EL (cell line): ENCODE measurements around the gene ANKRD44.
A peak's percentile ranks its signal among the peaks of the same experiment; 100 is the strongest.

Experiments used
- DNase-seq: peaks from one replicate; pipeline ENCODE4 v3.0.0-alpha.2; 2016

Gene ANKRD44

DNA sequence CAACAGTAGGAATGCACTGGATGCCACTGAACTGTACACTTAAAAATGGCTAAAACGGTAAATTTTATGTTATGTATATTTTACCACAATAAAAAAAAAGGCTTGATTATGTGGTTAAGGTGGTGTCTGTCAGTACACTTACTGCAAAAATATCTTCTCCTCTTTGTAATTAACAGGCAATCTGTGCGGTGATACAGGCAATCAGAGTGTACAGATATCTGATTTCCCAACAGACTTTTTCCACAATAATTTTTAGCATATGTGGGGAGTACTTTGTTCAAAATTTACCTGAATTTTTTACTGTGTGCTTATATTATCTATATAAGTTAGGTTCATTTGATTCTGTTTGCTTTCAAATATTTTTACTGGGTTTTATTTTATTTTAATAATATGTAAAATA lies 209.1 kb downstream of the ANKRD44 start:
- DNase-seq: no peak

DNA sequence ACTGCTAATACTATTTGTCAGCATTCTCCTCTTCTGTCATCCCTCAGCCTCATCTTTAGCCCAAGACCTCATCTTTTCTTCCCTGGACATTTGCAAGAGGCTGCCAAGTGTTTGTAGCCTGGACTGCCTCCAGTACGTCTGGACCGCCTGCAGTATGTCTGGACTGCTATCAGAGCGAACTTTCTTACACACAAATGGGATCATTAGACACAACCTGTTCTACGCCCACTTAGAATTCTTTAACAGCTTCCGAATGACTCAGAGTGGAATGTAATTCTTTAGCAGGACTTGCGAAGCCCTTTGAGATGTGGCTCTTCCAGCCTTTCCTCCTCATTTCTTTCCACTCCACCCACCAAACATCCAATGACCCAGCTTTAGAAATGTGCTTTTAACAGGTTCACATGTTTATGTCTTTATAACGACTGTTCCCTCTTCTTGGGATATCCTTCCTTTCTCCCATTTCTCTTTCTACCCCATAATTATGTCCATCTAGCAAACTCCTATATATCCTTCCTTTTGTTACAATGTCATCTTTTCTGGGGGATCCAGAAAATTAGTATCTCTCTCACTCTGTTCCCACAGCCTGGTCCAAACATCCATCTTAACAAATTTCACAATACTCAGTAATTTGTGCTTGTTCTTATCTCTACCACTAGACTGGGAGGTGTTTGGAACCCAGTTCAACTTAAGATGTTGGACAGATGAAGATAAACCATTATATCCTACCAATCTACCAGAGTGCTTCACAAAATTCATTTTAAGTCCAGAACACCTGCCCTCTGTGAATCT lies 212.8 kb downstream of the ANKRD44 start:
- peak; percentile 80 for DNase-seq

DNA sequence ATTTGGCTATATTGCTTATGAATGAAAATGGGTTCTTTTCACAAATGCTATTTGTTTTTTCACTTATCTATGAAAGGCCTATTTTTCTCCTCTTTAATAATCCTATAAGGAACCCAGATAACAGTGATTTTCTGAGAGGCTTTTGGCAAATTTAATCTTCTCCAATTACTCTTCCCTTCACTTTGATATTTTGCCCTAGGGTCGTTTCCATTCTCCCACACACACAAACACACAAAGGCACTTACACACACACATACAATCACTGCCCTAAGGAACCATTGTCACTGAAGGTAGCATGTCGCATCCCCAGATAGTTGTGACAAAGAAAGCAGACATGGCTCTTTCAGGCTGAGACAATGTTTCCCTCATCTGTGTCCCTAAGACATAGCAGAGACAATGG lies 213.9 kb downstream of the ANKRD44 start:
- no peak for DNase-seq

DNA sequence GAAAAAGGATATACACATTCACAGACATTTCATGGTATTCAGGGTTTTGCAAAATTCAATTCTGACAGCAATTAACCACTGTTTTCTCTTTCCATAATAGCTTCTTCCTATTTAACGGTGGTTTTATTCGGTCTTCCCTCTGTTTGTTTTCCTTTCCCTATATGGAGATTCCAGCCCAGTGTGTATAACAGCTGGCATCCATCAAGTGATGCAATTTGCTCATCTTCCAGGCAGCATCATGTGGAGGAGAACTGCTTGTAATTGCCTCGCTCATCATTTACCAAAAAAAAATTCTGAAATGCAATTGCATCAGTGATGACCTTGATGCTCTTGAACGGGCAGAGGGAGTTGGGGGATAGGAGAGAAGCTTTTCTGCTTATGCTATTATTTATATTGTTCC lies 218.1 kb downstream of the ANKRD44 start:
- peak; percentile 66 for DNase-seq

DNA sequence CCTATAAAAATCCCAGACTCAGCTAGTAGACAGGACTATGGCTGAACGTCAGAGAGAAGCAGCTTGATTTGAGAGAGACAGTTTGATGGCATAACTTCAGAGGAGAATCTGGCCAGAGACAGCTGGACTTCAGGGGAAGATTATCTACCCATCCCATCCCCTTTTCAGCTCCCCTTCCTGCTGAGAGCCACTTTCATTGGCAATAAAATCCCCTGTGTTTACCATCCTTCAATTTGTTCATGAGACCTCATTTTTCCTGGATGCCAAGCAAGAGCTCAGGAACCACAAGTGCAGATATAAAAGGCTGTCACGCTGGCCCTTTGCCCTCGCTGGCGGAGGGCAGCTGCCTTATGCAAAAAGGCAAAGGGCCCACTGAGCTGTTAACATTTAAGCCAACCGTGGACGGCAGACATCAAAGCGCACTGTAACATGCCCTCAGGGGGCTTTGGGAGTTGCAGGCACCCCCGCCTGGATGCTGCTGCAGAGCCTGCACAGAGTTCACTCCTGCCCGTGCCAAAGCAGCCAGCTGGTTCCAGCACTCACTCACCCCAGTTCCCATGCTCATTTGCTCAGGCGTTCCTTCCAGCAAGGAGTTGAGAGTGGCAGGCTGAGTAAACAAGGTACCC lies 219.7 kb downstream of the ANKRD44 start:
- DNase-seq: no peak

DNA sequence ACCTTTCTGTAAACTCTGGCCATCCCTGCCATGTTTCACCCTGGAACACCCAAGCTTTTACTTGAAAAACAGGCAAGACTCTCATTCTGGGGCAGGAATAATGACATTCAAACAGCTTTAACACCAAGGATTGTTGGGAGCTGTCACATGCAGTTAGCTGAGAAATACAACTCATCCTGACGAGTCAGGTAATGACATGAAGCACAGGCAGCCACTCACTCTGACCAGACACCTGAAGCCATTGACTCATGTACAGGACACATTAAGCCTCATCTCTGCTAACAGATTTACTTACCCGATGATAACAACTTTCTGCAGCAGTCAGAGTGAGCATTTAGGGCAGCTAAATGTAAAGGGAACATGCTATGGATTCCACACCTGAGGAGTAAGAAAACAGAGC lies 220.9 kb downstream of the ANKRD44 start:
- no peak for DNase-seq

DNA sequence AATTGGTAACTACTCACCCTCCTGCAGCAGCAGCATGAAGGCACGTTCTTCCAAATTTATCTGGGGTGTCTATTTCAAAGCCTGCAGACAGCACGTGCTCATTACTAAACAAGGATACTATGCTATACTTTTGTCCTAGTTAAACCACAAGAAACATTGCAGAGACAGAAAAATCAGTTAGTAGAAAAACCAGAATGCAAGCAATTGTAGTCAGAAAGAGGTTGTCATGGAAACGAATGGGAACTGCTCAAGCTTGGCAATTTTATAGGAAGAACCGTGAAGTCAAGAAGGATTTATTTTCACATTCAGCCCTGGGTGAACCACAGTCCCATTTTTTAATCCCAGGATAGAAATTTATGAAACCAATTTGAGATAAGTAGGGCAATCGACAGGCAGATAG lies 221.9 kb downstream of the ANKRD44 start:
- DNase-seq: no peak

DNA sequence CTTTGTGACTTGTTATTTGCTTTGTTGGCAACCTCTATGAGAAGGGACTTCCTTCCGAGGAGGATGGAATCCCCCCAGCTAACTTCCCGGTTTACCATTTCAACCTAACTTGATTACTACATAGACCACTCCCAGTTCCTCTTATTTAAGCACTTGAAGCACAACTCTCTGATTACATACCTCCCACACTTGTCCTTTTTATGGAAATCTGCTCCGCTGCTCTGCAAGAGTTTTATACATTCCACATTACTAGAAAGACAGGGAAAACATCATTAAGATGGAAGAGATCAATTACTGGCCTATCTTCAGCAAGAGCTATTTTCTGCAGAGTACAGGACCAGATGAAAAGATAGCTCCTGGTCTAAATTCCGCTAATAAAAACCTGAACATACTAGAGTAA lies 224.1 kb downstream of the ANKRD44 start:
- no peak for DNase-seq

DNA sequence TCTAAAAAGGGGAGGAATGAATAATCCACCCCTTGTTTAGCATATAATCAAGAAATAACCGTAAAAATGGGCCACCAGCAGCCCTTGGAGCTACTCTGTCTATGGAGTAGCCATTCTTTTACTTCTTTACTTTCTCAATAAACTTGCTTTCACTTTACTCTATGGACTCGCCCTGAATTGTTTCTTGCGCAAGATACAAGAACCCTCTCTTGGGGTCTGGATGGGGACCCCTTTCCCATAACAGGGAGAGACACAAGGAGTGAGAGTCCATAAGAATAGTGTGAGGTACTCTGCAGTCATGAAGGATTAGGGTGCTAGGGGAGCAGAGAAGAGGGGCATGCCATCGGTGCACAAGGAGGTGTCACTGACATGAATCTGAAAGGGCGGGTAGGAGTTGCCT lies 224.9 kb downstream of the ANKRD44 start:
- no peak for DNase-seq

DNA sequence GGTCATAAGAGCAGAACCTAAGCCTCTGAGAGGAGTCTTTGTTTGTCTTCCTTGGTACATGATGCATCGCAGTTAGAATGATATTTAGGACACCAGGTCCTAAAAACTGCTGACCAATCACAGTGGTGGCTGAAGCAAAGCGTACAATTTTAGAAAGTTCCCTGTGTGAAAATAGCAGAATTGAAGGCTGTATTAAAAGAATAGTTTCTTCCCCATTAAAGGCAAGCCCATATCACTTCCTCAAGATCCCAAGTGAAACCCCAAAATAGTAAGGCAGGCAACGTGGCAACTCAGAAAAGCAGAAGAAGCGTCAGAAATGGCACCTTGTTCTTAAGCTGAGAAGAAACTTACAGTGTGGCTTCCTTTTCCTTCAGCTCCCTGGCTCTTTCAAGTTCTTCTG lies 229.3 kb downstream of the ANKRD44 start:
- DNase-seq: no peak

DNA sequence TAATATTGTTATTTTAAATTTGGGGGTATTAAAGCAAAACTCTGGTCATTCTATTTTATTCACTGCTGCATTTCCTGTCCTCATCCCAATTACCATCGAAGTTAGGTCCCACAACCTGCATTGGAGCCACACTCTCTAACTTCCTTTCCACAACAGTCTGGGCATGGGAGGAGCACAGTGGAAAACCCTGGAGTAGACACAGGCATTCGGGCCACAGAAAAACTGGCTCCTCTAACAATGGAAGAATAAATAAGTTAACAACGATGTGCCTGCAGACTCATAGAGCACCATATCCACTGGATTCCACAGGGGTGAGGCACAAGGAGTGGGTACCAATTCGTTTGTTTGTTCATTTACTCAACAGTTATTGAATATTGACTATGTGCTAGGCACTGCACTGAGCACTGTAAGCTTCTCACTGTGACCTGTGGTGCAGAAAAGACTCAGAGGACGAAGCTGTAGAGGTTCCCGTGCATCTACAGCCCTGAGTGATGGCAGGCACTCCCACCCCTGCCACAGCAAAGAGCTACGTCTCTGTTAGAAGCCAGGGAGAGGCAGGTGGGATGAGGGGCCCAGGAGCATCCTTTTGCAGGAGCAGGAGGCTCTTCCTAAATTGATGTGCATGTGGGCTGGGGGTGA lies 229.9 kb downstream of the ANKRD44 start:
- no peak for DNase-seq

DNA sequence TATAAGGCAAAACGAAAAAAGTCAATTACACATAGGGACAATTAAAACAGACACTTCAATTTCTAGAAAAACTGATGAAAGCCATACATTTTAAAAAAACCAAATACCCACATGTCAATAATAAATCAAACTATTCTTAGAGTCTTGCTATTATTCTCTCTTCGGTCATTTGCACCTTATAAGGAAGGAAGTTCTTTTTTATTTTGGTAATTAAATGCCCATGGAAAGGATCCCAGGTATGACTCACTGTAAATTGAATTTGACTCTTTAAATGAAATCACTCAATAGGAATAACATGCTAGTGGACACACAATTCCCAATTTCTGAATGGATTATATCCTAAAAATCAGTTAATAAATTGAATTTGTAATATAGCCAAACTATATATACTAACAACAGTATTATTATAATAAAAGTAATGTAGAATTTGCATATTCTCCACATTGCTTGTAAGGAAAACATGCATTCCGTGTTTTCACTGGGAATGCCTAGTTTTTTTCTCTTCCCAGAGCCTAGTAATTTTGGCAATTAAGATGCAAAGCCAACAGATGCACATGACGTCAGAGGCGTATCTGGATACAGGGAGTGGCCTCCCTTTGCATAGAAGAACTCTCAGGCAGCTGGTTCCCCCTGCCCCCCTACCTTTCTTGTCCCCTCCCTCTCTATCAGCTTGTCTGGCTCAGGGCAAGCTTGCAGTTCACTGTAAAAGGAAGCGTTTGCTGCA lies 230.6 kb downstream of the ANKRD44 start:
- DNase-seq: peak; percentile 35

DNA sequence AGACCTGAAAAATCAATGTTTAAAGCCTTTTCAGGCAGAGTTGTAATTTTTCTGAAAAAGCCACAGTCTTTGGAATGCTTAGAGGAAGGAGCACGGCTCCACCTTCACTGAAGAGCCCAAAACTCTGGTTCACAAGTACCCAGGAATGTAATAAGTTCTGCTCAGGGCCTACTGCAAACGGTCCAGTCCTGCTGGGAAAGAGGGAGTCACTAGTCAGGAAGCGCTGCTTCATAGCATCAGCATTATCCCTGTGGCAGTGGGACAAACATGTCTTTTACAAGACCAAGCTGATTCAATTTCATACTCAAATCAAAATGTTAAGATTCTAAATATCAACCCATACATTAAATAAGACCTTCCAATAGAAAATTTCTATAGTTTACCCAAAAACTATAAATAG lies 231.2 kb downstream of the ANKRD44 start:
- peak; percentile 20 for DNase-seq

DNA sequence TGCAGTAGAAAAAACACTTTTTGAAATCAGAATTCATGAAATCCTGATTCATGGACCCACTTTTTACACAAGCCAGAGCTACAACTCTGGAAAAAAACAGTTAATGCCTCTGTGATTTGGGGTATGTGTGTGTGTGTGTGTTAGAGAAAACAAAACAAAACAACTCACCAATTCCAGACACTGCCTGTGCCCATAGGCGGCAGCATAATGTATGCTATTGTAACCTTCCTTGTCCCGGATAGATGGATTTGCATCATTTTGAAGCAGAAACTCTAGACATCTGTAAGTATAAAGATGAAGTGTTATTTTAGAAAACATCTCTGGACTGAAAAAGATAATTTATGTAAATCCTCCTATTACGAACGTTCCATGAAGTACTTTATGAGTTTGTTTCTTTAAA lies 232.0 kb downstream of the ANKRD44 start:
- DNase-seq: no peak

DNA sequence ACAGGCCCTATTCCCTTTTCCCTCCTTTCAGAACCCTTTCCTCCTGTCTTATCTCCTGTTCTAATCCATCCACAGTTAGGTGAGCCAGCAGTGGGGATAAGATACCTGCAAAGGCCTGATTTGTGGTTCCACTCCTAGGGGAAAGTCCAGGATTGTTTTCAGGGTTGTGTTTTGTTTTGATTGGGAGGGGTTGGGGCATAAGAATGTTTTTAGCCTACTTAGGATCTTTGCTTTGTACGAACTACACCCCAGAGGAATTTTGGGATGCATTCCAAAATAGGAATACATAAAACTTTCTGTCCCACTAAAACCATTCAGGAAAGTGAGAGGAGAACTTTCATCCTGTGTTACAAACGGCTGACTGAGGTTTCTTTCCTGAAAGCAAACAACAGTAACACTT lies 233.2 kb downstream of the ANKRD44 start:
- DNase-seq: no peak

DNA sequence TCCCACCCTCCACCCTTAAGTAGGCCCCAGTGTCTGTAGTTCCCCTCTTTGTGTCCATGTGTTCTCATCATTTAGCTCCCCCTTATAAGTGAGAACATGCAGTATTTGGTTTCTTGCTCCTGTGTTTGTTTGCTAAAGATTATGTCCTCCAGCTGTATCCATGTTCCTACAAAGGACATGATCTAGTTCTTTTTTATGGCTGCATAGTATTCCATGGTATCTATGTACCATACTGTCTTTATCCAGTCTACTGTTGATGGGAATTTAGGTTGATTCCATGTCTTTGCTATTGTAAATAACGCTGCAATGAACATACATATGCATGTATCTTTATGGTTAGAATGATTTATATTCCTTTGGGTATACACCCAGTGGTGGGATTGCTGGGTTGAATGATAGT lies 233.9 kb downstream of the ANKRD44 start:
- no peak for DNase-seq

DNA sequence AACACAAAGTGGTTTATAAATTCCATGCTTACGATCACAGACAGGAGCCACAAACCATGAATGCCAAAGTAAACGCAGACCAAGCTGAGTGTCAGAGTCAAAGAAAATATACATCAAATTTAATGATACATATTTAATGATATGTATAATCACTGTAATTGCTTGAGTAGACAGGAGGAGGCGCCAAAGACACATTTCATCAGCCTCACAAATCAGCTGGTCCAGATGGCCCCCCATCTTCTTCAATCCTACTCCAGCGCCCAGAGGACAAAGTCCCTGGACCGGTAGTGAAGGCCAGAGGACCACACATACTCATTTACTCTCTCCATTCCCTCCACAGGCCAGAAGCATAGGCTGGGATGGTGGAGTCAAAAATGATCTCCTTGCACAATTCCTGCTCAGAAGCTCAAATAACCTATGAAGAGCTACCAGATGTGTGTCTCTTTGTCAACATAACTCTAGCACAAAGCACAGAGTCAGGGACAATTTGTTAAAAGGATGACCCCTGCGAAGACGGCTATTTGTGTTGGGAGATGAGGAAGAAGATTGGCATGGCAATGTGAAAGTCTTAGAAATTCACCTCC lies 234.7 kb downstream of the ANKRD44 start:
- DNase-seq: peak; percentile 30

DNA sequence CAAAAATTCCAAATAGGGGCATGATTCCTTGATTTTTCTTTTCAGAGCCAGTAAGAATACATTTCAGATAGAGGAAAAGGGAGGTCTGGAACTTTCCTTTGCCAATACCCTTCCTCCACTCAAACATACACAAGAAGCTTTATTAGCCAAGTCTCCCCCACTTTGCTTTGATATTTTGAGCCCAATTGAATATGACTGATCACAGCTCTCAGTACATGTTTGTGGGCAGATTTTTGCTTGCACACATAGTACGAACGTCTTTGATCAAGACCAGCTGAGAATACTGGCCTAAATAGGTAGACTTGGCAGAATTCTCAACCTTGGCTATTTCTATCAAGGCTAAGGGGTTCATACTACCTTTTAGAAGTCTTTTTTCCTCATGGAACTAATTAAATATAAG lies 235.3 kb downstream of the ANKRD44 start:
- no peak for DNase-seq

DNA sequence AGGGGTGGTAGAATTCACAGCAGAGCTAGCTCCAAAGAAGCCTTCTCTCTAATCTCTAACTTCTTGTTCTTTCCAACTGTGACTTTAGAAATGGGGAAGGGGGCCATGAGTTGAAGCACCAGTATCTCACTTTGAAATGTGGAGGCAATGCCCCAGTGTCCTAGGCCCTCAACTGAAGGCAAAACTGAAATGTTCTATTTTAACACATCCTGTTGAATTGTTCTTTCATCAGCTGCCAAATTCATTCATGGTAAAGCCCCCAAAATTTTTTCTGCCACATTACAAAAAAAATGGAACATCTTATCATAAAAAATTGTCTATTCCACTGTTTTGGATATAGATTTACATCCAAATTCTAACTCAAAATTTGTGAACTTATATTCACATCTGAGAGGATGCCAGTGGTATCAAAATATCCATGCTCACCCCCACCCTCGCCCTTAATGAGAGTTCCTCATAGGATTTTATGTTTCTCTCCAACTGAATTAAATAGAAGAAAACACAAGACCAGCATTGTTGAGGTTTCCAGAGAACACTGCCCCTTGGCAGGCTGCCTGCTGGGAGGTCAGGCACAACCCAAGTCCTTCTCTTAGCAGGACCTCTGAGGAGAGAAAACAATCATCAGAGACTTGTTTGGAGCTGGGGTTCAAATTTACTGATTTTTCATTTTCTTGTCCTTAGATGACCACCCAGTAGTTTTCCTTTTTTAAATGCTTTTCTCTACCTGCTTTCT lies 236.7 kb downstream of the ANKRD44 start:
- no peak for DNase-seq

DNA sequence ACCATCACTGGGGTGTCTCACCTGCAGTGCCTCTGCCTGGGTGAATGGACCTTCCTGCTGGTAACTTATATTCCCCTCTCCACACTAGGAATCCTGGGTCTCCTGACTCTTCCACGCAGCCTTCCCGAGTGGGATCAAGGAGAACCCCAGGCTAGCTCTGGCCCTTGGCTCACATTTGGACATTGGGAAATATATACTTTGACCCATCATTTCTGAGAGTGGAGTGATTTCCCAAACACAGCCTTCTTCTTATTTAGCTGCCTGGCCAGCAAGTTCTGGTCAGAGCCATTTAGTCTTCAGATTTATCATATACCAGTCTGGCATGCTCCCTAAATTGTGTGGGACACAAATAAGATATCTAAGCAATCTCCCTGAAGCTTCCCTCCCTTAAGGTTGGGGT lies 237.3 kb downstream of the ANKRD44 start:
- no peak for DNase-seq

DNA sequence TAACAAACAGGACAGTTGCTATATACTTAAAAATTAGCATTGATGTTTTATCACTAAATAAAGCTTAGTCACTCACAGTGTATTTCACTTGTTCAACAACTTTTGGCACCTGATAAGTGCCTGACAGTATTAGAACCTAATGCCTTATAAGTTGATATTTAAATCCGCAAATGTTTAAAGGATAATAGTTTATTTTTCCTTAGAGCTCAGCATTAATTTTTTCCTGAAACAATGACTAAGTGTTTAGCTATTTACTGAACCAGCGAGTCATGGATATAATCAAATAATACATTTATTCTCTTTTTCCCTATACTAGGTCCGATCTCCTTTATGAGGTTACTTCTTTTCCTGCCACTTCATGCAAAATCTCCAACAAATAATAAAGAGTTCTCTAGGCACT lies 238.0 kb downstream of the ANKRD44 start:
- DNase-seq: no peak

DNA sequence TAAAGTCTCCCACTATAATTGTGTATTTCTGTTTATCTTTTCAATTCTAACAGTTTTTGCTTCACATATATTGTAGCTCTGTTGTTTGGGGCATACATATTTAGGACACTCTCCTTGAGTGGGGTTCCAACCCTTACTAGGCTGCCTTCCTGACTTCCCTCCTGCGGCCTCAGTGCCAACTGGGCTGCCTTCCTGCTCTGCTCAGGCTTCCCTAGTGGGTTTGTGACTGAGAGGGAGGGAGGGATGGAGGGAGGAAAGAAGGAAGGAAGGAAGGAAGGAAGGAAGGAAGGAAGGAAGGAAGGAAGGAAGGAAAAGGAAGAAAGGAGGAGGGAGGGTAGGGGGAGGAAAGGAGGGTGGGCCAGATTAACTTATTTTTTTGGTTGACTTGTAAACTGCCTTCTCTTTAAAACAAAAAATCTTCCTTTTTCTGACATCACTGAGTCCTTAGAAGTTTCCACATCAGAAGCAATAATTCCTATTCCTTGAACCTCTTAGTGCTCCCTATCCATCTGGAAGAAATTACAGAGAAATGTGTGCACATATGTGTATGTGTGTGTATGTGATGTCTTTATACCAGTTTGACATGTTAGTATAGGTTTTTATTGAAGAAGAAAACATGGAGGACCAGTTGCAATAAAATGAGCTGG lies 238.7 kb downstream of the ANKRD44 start:
- no peak for DNase-seq
